Measurements from ENCODE around the gene VSTM4.

The VSTM4 gene

DNA sequence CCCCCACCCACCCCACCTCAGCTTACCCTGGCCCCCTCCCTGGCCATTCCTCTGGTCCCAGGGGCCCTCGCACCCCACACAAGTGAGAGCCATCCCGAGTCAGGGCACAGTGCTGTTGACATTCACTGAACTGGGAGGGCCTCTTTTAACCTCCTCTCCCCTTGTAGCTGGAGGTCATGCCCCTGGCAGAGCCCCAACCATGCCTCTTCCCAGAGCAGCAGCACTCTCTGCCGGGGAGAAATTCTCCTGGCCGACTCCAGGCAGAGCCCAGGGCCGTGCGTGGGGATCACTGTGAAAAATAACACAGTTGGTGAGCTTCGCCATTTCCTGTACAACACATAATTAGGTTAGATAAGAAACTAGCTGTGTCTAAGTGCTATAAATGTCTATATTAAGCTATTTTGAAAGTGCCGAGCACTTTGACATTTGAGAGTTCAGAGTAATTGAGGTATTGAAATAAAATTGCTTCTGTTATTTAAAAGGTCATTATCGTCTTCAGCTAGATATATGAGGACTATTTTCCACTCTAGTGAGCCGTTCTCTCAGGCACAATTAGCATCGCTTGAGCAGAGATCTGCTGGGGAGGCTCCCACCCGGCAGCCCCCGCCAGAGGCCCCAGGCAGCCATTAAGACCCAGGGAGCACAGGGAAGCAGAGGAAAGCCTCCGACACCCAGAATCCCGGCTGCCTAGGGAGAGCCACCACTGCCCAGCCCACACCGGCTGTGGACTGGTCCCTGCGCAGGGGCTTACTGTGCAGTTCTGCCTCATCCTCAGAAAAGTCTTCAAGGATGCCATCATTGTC lies 113.3 kb downstream of the VSTM4 start:
- peaks cover 3% of the 10 kb centered on the region for H3K4me1 ChIP-seq (ENCODE audit: insufficient read depth, low read length)
- no peaks in the 10 kb centered on the region for H3K9me3 ChIP-seq (ENCODE audit: low read length)
- no peaks in the 10 kb centered on the region for H3K36me3 ChIP-seq (ENCODE audit: insufficient read depth, low read length)
- no peak overlapping the region for H2AFZ ChIP-seq (ENCODE audit: low read depth, low read length)
- H3K27me3 ChIP-seq (ENCODE audit: insufficient read depth, low read length) = peaks cover 2% of the 10 kb centered on the region
- no peak overlapping the region for H3K4me3 ChIP-seq (ENCODE audit: low read length)

- peaks cover 3% of the 10 kb centered on the region for H3K4me1 ChIP-seq (ENCODE audit: insufficient read depth, low read length)
- H3K36me3 ChIP-seq (ENCODE audit: insufficient read depth, low read length) = no peaks in the 10 kb centered on the region
- no peaks in the 10 kb centered on the region for H3K9me3 ChIP-seq (ENCODE audit: low read length)
- H3K4me3 ChIP-seq (ENCODE audit: low read length) = no peak overlapping the region
- H2AFZ ChIP-seq (ENCODE audit: low read depth, low read length) = no peak overlapping the region
- peaks cover 2% of the 10 kb centered on the region for H3K27me3 ChIP-seq (ENCODE audit: insufficient read depth, low read length)
Measured at GRCh38 chr10:49001402-49001801, 113.9 kb downstream of the VSTM4 start.

GRCh38 chr10:49000437-49001398 lies 114.6 kb downstream of the VSTM4 start:
- Histone ChIP-seq H2AFZ (ENCODE audit: low read depth, low read length) (no peak overlapping the region), H3K4me1 (ENCODE audit: insufficient read depth, low read length) (peaks cover 3% of the 10 kb centered on the region), H3K36me3 (ENCODE audit: insufficient read depth, low read length) (no peaks in the 10 kb centered on the region), H3K9me3 (ENCODE audit: low read length) (no peaks in the 10 kb centered on the region), H3K4me3 (ENCODE audit: low read length) (no peak overlapping the region), H3K27me3 (ENCODE audit: insufficient read depth, low read length) (peaks cover 2% of the 10 kb centered on the region)

GRCh38 chr10:48999346-48999745 lies 116.0 kb downstream of the VSTM4 start:
- Histone ChIP-seq H3K36me3 (ENCODE audit: insufficient read depth, low read length) (no peaks in the 10 kb centered on the region), H2AFZ (ENCODE audit: low read depth, low read length) (no peak overlapping the region), H3K9me3 (ENCODE audit: low read length) (no peaks in the 10 kb centered on the region), H3K4me3 (ENCODE audit: low read length) (no peak overlapping the region), H3K27me3 (ENCODE audit: insufficient read depth, low read length) (peaks cover 2% of the 10 kb centered on the region), H3K4me1 (ENCODE audit: insufficient read depth, low read length) (peaks cover 3% of the 10 kb centered on the region)

DNA sequence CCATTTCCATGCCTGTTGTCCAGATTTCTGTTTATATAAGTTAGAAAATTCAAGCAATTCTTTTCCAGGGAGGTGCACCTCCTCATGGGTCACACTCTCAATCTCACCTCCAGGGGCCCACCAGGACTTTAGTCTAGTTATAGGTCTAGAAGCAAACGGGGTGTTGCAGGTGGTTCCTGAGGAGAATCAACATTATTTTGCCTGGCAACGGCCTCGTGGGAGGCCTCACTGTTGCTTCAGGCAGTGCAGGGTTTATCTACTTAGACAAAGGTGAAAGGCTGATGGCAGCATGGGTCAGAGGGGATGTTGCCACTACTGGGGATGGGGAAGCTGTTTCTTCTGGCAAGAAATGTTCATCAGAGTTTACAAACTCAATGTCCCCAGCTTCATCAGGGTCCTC lies 119.0 kb downstream of the VSTM4 start:
- H3K9me3 ChIP-seq (ENCODE audit: low read length) = no peaks in the 10 kb centered on the region
- no peaks in the 10 kb centered on the region for H3K36me3 ChIP-seq (ENCODE audit: insufficient read depth, low read length)
- H3K27me3 ChIP-seq (ENCODE audit: insufficient read depth, low read length) = peaks cover 2% of the 10 kb centered on the region
- H2AFZ ChIP-seq (ENCODE audit: low read depth, low read length) = no peak overlapping the region
- H3K4me1 ChIP-seq (ENCODE audit: insufficient read depth, low read length) = no peaks in the 10 kb centered on the region
- no peak overlapping the region for H3K4me3 ChIP-seq (ENCODE audit: low read length)

GRCh38 chr10:48993627-48994026 lies 121.7 kb downstream of the VSTM4 start:
- Histone ChIP-seq H3K36me3 (ENCODE audit: insufficient read depth, low read length) (no peaks in the 10 kb centered on the region), H2AFZ (ENCODE audit: low read depth, low read length) (no peak overlapping the region), H3K9me3 (ENCODE audit: low read length) (no peaks in the 10 kb centered on the region), H3K4me1 (ENCODE audit: insufficient read depth, low read length) (no peaks in the 10 kb centered on the region), H3K4me3 (ENCODE audit: low read length) (no peak overlapping the region), H3K27me3 (ENCODE audit: insufficient read depth, low read length) (peaks cover 2% of the 10 kb centered on the region)

- Histone ChIP-seq H2AFZ (ENCODE audit: low read depth, low read length) (no peak overlapping the region), H3K36me3 (ENCODE audit: insufficient read depth, low read length) (no peaks in the 10 kb centered on the region), H3K9me3 (ENCODE audit: low read length) (no peaks in the 10 kb centered on the region), H3K27me3 (ENCODE audit: insufficient read depth, low read length) (no peaks in the 10 kb centered on the region), H3K4me1 (ENCODE audit: insufficient read depth, low read length) (no peaks in the 10 kb centered on the region), H3K4me3 (ENCODE audit: low read length) (no peak overlapping the region)
Measured at GRCh38 chr10:48990226-48990625, 125.1 kb downstream of the VSTM4 start.

- no peaks in the 10 kb centered on the region for H3K36me3 ChIP-seq (ENCODE audit: insufficient read depth, low read length)
- H3K27me3 ChIP-seq (ENCODE audit: insufficient read depth, low read length) = peaks cover 6% of the 10 kb centered on the region
- no peaks in the 10 kb centered on the region for H3K4me1 ChIP-seq (ENCODE audit: insufficient read depth, low read length)
- H3K9me3 ChIP-seq (ENCODE audit: low read length) = no peaks in the 10 kb centered on the region
- no peak overlapping the region for H2AFZ ChIP-seq (ENCODE audit: low read depth, low read length)
- H3K4me3 ChIP-seq (ENCODE audit: low read length) = no peak overlapping the region
Measured at GRCh38 chr10:48985621-48986158, 129.6 kb downstream of the VSTM4 start.

DNA sequence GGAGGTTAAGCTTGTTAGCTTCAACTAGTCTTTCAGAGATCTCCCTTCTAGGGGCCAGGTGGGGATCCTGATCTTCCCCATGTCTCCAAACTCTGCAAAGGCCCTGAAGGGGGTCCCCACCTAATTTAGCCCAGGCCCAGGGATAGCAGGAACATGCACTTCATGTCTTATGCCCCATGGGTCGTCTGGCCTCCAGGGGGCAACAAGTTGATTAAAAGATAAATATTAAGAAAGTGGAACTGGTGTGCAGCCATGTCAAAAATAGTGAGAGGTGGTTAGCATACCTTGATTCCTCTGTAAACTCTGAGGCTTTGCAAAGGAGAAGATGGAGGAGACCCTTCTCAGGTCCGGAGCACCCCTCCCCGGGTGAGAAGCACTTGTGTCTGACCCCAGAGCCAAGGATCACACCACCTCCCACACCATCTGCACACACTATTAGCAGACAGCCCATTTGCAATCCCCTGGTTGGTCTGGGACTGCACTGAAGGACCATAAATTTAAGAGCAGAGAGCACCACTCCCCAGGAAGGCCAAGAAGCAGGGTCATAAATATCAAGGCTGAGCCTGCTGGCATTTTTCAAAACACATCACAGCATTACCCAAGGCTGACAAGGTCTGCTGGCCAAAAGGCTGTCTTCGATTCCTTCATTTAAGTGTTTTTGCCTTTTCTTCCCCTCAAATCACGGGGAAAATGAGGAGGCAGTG lies 131.5 kb downstream of the VSTM4 start:
- H3K4me3 ChIP-seq (ENCODE audit: low read length) = no peak overlapping the region
- no peaks in the 10 kb centered on the region for H3K4me1 ChIP-seq (ENCODE audit: insufficient read depth, low read length)
- H3K27me3 ChIP-seq (ENCODE audit: insufficient read depth, low read length) = peaks cover 6% of the 10 kb centered on the region
- no peaks in the 10 kb centered on the region for H3K9me3 ChIP-seq (ENCODE audit: low read length)
- no peak overlapping the region for H2AFZ ChIP-seq (ENCODE audit: low read depth, low read length)
- no peaks in the 10 kb centered on the region for H3K36me3 ChIP-seq (ENCODE audit: insufficient read depth, low read length)

DNA sequence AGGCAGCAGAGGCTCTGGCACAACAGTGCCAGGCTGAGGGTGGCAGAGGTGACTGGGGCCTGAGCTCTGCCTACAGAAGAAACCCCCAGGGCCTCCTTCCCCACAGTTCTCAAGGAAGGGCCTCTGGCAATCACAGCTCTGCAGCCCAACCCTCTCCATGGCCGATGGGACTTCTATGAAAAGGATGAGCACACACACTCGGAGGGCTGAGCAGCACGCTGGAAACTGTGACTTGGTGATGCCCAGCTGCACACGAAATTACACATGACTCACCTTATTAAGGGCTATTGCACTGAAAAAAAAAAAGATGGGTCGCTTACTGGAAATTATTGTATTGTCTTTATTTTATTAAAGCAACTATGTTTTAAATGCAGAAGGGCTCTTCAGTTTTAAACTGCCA lies 132.7 kb downstream of the VSTM4 start:
- no peaks in the 10 kb centered on the region for H3K36me3 ChIP-seq (ENCODE audit: insufficient read depth, low read length)
- H3K9me3 ChIP-seq (ENCODE audit: low read length) = no peaks in the 10 kb centered on the region
- H3K4me1 ChIP-seq (ENCODE audit: insufficient read depth, low read length) = no peaks in the 10 kb centered on the region
- no peak overlapping the region for H3K4me3 ChIP-seq (ENCODE audit: low read length)
- no peak overlapping the region for H2AFZ ChIP-seq (ENCODE audit: low read depth, low read length)
- H3K27me3 ChIP-seq (ENCODE audit: insufficient read depth, low read length) = peaks cover 6% of the 10 kb centered on the region

DNA sequence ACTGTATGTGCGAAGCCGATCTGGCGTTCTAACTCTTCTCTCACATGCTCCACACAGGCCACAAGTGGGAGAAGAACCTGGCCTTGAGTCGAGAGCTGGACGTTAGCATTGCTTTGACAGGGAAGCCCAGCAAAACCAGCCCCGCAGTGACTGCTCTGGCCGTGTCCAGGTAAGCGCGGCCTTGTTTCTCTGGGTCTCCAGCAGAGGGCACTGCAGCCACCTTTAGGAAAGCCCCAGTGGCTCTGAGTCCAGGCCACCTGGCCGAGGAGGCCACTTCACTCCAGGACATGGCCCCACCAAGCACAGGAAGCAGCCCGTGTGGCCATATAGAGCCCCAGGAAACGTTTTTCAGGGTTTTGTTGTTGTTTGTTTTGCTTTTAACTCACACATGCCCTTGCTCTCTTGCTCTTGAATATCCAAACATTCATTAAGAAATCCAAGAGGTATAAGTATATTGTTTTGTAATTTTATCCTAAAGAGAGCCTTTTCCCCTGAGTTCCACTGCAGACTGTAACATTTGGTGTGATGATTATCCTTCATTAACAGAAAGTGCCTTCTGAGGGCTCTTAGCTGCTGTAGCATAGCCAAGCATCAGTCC lies 133.9 kb downstream of the VSTM4 start:
- H3K4me3 ChIP-seq (ENCODE audit: low read length) = no peak overlapping the region
- no peak overlapping the region for H2AFZ ChIP-seq (ENCODE audit: low read depth, low read length)
- peaks cover 6% of the 10 kb centered on the region for H3K27me3 ChIP-seq (ENCODE audit: insufficient read depth, low read length)
- no peaks in the 10 kb centered on the region for H3K9me3 ChIP-seq (ENCODE audit: low read length)
- no peaks in the 10 kb centered on the region for H3K36me3 ChIP-seq (ENCODE audit: insufficient read depth, low read length)
- H3K4me1 ChIP-seq (ENCODE audit: insufficient read depth, low read length) = no peaks in the 10 kb centered on the region

- H3K4me1 ChIP-seq (ENCODE audit: insufficient read depth, low read length) = no peaks in the 10 kb centered on the region
- H3K27me3 ChIP-seq (ENCODE audit: insufficient read depth, low read length) = peaks cover 6% of the 10 kb centered on the region
- no peaks in the 10 kb centered on the region for H3K36me3 ChIP-seq (ENCODE audit: insufficient read depth, low read length)
- no peak overlapping the region for H3K4me3 ChIP-seq (ENCODE audit: low read length)
- no peaks in the 10 kb centered on the region for H3K9me3 ChIP-seq (ENCODE audit: low read length)
- H2AFZ ChIP-seq (ENCODE audit: low read depth, low read length) = no peak overlapping the region
Measured at GRCh38 chr10:48978318-48978717, 137.0 kb downstream of the VSTM4 start.
